Measurements from ENCODE around the gene KIFC1. TPM values are rescaled to one million over a fixed set of nuclear protein-coding genes. Genes with fewer than 3 reads are reported as not detected.
A peak's percentile ranks its signal among the peaks of the same experiment; 100 is the strongest.

The KIFC1 gene
- polyA plus RNA-seq, 3 donors = 0.14 to 0.87 (median 0.68) TPM

DNA sequence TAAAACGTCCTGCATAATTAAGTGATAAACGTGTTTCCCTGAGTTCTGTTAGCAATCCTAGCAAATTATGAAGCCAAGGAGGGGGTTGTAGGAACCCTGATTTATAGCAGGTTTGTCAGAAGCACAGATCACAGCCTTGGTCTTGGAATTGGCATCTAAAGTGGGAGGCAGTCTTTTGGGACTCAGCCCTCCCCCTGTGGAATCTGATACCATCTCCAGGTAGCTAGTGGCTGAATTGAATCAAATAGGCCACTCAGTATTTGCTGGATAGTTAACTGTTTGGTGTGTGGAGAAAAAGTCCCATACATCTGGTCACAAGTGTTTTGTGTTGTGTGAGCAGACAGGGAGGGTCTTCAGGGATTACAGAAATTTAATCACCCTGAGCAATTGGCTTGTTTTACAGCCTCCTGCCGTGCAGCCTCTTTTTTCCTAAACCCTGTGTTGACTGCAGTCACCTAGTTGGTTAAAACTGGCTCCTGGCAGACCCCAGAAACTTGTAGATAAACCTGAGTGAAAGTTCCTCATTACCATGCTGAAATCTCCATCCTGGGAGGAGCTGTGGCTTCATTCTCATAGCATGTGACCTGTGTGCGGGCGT, 19.0 kb upstream of the KIFC1 start:
- H3K4me1 ChIP-seq (ENCODE audit: control insufficient read depth in 1 of 2, insufficient read depth in 2 of 2, low read length in 2 of 2) = peaks cover 43 to 54% of the 10 kb centered on the region in 2 donors
- H3K27ac Mint-ChIP-seq = peak overlapping the region in 1 of 7 donors; percentile 63
- H3K4me1 Mint-ChIP-seq = peaks cover 42% of the 10 kb centered on the region
- H3K27me3 Mint-ChIP-seq (ENCODE audit: low read depth in 3 of 3) = no peaks in the 10 kb centered on the region
- H3K9ac ChIP-seq (ENCODE audit: insufficient read depth, low read length, poor library complexity, severe bottlenecking) = no peak overlapping the region
- no peak overlapping the region for H3K4me3 ChIP-seq (replicated peaks in 1 of 3; ENCODE audit: low read depth in 2 of 3, low read length in 3 of 3)
- H3K36me3 ChIP-seq (replicated peaks in 1 of 2; ENCODE audit: control insufficient read depth in 1 of 2, insufficient read depth in 2 of 2, low read length in 2 of 2) = no peaks in the 10 kb centered on the region
- H4K20me1 ChIP-seq (ENCODE audit: insufficient read depth, low read length) = no peaks in the 10 kb centered on the region
- H3K27ac ChIP-seq (ENCODE audit: low read depth in 1 of 2, low read length in 2 of 2) = no peak overlapping the region
- no peaks in the 10 kb centered on the region for H3K9me3 Mint-ChIP-seq
- TF ChIP-seq CTCF (IDR thresholded peaks at IDR 0.05) = no peak
- peak overlapping the region; percentile 52 for H2AFZ ChIP-seq (ENCODE audit: insufficient read depth, low read depth, low read length, poor library complexity, severe bottlenecking)
- H3K27me3 ChIP-seq (ENCODE audit: control insufficient read depth in 2 of 2, insufficient read depth in 2 of 2, low read length in 2 of 2) = no peaks in the 10 kb centered on the region
- no peaks in the 10 kb centered on the region for H3K9me3 ChIP-seq (replicated peaks in 1 of 2; ENCODE audit: control insufficient read depth in 1 of 2, insufficient read depth in 1 of 2, low read length in 2 of 2)
- peak overlapping the region in 1 of 2 donors; percentile 67 for H3K4me3 Mint-ChIP-seq
- intact Hi-C loops (cut with micrococcal nuclease) = no loop called here
- 0% methylated on average over 3 of the region's 5 CpGs for WGBS (ENCODE audit: insufficient coverage)
- peak overlapping the region; percentile 15 for H3K4me2 ChIP-seq (replicated peaks; ENCODE audit: extremely low read depth, low read length, poor library complexity, severe bottlenecking)
- H3K79me2 ChIP-seq (ENCODE audit: insufficient read depth, low read length) = no peaks in the 10 kb centered on the region
- no peaks in the 10 kb centered on the region for H3K36me3 Mint-ChIP-seq
- no peak for DNase-seq

DNA sequence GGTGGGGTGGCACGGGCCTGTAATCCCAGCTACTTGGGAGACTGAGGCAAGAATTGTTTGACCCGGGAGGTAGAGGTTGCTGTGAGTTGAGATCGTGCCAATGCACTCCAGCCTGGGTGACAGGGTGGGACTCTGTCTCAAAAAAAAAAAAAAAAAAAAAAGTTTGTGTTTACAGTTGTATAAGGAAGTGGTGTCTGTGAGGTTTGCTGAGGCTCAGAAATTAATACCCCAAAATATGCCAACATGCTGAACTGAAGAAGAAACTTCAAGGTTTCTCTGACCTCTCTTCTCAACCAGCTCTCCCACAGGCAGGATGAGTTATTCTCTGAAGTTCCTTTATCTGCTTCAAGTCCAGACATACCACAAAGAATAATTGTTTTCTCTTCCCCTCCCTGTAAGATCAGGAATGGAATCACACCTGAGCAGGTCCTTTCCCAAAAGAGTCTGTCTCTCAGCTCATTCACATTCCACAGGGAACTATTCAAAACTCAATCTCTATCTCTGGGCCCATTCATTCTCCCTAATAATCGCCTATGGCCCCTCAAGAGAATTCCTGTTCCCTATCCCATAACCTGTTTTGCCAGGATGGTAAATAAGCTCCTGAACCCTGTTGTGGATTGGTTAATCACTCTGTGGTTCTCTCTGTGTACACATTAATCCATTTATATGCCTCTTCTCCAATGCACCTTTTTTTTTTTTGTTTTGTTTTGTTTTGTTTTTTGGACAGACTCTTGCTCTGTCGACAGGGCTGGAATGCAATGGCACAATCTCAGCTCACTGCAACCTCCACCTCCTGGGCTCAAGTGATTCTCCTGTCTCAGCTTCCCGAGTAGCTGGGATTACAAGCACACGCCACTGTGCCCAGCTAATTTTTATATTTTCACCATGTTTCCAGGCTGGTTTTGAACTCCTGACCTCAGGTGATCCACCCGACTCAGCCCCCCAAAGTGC, 17.4 kb upstream of the KIFC1 start:
- Histone ChIP-seq H3K4me1 (ENCODE audit: control insufficient read depth in 1 of 2, insufficient read depth in 2 of 2, low read length in 2 of 2) (peaks cover 43 to 54% of the 10 kb centered on the region in 2 donors), H4K20me1 (ENCODE audit: insufficient read depth, low read length) (no peaks in the 10 kb centered on the region), H3K4me3 (replicated peaks in 1 of 3; ENCODE audit: low read depth in 2 of 3, low read length in 3 of 3) (no peak overlapping the region), H3K79me2 (ENCODE audit: insufficient read depth, low read length) (no peaks in the 10 kb centered on the region), H3K9ac (ENCODE audit: insufficient read depth, low read length, poor library complexity, severe bottlenecking) (no peak overlapping the region), H3K27me3 (ENCODE audit: control insufficient read depth in 2 of 2, insufficient read depth in 2 of 2, low read length in 2 of 2) (no peaks in the 10 kb centered on the region), H2AFZ (ENCODE audit: insufficient read depth, low read depth, low read length, poor library complexity, severe bottlenecking) (no peak overlapping the region), H3K9me3 (replicated peaks in 1 of 2; ENCODE audit: control insufficient read depth in 1 of 2, insufficient read depth in 1 of 2, low read length in 2 of 2) (no peaks in the 10 kb centered on the region), H3K36me3 (replicated peaks in 1 of 2; ENCODE audit: control insufficient read depth in 1 of 2, insufficient read depth in 2 of 2, low read length in 2 of 2) (no peaks in the 10 kb centered on the region), H3K27ac (ENCODE audit: low read depth in 1 of 2, low read length in 2 of 2) (peak overlapping the region; percentile 84 to 86), H3K4me2 (replicated peaks; ENCODE audit: extremely low read depth, low read length, poor library complexity, severe bottlenecking) (peak overlapping the region; percentile 11)
- Mint-ChIP-seq H3K9me3 (no peaks in the 10 kb centered on the region), H3K4me3 (no peak overlapping the region), H3K36me3 (no peaks in the 10 kb centered on the region), H3K27me3 (ENCODE audit: low read depth in 3 of 3) (no peaks in the 10 kb centered on the region), H3K27ac (peak overlapping the region; percentile 65 to 98 (median 96)), H3K4me1 (peaks cover 42% of the 10 kb centered on the region)
- DNase-seq = no peak
- intact Hi-C loops (cut with micrococcal nuclease) = no loop called here
- WGBS (ENCODE audit: insufficient coverage) = 74% methylated on average over 6 of the region's 8 CpGs
- no peak for TF ChIP-seq CTCF (IDR thresholded peaks at IDR 0.05)
